ENCODE results near the gene RFTN1. TPM values are rescaled to one million over a fixed set of nuclear protein-coding genes. Genes with fewer than 3 reads are reported as not detected.

Gene RFTN1
- total RNA-seq, 1 donor from 2014 or later = 54.9 TPM

DNA sequence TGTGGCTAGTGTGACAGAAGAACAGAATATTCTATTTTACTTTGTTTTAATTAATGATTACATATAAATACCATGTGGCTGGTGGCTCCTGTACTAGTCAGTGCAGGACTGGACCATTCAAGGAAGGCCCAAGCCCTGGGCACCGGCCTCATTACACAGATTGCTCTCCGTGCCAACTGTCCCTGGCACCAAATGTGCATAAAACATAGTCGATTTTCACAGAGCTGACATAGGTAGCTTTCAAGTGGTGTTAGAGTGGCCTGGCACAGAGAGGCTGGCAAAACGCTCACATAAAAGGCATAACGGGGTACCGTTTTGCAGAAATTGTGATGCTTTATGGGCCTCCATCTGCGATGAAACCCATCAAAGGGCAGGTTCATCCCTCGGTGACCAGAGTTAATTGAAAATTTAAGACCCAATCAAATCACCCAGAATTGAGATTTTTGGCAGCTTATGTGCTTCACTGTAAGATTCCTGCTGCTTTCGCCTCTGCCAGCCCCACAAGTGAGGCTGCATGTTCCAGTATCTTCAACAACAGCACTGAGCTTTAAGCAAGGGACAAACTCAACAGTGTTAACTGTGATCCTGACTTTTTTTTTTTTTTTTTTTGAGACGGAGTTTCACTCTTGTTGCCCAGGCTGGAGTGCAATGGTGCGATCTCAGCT is 25.9 kb downstream of the RFTN1 start:
- DNase-seq (ENCODE audit: low spot score) = no peak

GRCh38 chr3:16486951-16487480 is 26.5 kb downstream of the RFTN1 start:
- DNase-seq (ENCODE audit: low spot score) = no peak

DNA sequence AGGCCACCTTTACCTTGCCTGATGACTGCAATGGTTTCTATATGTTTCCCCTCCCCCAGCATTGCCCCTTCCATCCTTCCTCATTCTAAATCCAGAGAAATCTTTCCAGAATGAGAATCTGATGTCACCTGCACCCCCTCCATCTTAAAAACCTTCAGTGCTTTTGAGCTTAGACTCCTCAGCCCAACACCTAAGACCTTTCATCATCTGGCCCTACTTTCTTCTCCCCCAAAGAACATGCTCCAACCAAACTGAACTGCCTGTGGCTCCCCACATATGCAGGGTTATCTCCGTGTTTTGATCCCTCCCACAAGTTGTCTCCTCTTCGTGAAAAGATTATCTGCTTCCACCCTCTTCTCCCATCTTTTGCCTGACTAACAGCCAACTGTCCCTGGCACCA is 27.3 kb downstream of the RFTN1 start:
- no peak for DNase-seq (ENCODE audit: low spot score)

DNA sequence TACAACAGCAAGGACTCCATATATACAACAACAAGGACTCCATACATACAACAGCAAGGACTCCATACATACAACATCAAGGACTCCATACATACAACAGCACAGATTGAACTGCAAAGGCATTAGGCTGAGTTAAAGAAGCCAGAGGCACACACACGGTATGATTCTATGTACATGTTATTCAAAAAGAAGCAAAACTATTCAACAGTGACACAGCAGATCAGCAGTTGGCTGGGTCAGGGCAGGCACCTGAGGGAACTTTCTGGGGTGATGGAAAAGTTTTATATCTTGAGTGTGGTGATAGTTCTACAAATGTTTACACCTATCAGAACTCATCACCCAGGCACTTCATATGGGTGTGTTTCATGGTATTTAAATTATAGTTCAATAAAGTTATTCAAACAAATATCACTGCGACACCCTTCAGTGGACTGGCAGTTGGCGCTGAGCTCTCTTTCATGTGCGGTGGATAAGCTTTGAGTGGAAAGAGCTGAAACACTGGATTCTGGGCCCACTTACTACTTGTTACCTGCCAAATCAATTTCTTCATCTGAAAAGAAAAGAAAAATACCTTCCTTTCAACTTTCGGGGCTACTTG is 28.0 kb downstream of the RFTN1 start:
- no peak for DNase-seq (ENCODE audit: low spot score)

DNA sequence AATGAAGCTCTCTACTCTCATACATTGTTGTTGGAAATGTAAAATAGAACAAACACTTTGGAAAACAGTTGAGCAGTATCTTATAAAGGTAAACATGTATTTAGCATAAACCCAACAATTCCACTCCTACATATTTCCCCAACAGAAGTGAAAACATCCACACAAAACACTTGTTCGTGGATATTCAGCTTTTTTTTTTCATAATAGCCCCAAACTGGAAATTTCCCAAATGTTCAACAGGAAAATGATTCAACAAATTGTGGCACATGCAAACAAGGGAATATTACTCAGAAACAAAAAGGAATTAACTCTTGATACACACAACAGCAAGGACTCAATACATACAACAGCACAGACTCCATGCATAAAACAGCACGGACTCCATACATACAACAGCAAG is 28.5 kb downstream of the RFTN1 start:
- DNase-seq (ENCODE audit: low spot score) = no peak

DNA sequence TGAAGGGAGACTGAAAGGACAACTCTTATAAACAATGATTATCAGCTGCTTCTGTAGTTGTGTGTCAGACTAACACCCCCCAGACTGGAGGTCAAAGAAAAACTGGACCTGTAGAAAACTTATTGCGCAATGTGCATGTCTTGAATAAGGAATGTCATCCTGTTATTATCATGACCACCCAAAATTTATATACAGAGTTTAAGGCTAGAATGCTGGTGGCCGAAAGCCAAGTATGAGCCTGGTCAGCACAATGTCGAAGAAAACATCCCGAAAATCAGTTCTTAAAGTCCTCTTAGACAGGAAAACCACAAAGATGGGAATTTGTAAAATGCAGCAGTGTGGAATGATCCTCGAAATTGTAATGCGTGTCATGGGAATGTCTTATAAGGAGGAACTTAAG is 29.3 kb downstream of the RFTN1 start:
- DNase-seq (ENCODE audit: low spot score) = no peak

DNA sequence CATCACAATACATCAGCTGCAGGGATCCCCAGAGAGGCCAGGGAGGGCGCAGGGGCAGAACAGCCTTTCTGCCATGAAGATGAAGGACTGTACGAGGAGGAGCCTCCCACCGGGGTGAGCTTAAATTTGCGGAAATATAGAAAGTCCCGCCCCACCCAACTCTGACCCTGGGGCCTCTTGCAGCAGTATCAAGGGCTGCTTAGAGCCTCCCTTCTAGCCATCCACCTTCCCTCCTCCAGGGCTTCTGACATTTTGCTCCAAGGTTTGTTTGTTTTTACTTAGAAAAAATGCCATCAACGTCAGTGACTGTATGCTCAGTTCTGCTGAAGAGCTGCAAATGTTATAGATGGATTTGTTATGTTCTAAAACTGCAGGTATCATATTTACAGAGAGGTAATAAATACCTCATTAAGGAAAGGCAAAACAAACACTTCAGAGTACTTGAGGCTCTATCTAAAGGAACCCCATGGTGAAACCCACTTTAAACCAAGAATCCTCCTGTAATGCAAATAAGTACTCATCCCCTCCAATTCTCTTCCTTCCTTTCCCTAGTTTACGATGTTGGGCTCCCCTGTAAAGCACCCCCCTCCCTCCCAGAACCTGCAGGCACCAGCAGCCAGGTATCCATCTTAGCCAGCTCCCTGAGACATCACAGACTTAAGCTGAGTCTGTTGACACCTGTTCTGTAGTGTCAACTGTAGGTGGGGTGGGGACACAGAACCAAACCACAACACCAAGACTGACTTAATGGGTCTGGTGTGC is 30.5 kb downstream of the RFTN1 start:
- DNase-seq (ENCODE audit: low spot score) = no peak

DNA sequence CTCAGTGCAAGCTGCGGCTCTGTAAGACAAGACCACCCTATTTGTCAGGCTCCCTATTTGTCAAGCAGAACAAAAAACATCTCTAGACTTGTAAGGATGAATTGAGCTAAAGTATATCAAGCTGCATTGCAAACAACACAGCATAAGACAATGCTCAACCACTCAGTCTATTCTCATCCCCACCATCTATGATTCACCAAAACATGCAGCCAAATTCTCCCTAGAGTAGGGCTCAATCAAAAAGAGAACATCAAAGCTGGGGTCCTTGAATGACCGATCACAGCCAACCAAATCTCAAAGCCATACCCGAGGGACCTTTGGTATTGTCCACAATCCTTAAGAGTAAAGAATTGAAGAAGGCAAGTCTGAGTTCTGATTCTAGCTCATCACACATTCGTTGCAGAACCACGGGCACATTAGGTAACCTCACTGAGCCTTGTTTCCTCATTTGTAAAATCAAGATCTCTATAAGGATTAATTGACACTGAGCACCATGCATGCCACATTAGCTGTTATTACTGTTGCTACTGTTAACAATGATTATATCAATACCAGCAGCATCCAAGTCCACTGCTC is 31.2 kb downstream of the RFTN1 start:
- no peak for DNase-seq (ENCODE audit: low spot score)

GRCh38 chr3:16481546-16481897 is 32.0 kb downstream of the RFTN1 start:
- DNase-seq (ENCODE audit: low spot score) = no peak

GRCh38 chr3:16480861-16481545 is 32.5 kb downstream of the RFTN1 start:
- no peak for DNase-seq (ENCODE audit: low spot score)

DNA sequence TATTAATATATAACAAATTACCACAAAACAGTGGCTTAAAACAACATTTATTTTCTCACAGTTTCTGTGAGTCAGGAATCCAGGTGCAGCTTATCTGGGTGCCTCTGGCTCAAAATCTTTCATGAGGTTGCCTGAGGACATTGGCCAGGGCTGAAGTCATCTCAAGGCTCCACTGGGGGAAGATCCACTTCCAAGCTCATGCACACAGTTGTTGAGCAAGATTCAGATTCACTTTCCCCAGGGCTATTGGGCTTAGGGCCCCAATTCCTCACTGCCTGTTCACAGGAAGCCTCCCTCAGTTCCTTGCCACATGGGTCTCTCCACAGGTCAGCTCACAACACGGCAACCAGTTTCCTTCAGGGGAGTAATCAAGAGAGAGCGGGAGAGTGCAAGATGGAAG is 35.0 kb downstream of the RFTN1 start:
- no peak for DNase-seq (ENCODE audit: low spot score)

DNA sequence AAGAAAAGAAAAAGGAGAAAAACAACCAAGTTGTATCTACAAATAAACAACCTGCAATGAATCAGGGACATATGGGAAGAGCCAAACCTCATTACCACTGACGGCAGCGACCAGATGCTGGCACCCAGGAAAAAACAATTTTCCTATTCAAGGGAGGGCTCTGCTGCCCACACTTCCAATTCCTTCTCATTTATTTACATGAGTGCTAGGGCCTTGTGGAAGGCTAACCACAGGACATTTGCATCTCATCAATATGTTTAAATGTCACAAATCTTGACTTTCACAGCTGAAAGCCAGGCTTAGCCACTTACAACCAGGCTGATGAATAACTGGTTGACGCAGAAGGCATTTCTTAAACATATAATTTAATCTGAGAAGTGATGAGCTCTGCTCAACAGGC is 36.0 kb downstream of the RFTN1 start:
- DNase-seq (ENCODE audit: low spot score) = no peak

DNA sequence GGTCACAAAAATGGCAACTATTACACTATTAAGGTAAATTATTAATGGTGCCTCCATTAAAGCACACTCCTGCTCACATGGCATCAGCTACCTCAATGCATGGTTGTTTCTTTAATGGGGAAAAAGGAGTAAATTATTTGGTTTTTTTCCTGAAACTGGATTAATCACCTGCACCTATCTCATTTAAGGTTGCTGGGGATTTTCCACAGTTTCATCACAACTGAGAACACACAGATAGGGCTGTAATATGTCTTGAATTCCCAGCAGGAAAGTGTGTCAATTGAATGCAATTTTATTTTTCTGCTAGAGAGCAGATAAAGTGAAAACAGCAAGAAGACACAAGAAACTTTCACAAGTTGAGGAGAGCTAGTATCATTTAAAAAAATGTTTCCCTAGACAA is 36.4 kb downstream of the RFTN1 start:
- DNase-seq (ENCODE audit: low spot score) = no peak

GRCh38 chr3:16476636-16477035 is 36.9 kb downstream of the RFTN1 start:
- DNase-seq (ENCODE audit: low spot score) = no peak

DNA sequence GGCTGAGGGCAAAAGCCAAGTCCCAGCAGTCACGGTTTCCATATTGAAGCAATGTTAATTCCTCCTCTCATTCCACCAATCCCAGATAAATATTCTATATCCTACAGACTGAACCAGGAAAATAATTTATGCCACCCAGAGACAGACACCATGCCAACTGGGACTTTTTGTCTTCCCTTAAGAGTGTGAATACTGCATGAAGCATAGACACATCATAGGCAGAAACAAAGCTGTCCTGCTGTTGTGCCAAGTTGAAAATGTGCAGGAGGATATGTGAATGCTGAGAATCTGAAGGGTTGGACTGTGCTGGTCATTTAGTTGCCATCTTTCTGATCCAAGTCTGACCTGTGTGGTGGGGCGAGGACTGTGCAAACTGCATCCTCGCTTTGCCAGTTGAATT is 37.7 kb downstream of the RFTN1 start:
- DNase-seq (ENCODE audit: low spot score) = no peak

- no peak for DNase-seq (ENCODE audit: low spot score)
Measured at GRCh38 chr3:16474920-16475319, 38.6 kb downstream of the RFTN1 start.

- DNase-seq (ENCODE audit: low spot score) = no peak
Measured at GRCh38 chr3:16474216-16474615, 39.3 kb downstream of the RFTN1 start.

DNA sequence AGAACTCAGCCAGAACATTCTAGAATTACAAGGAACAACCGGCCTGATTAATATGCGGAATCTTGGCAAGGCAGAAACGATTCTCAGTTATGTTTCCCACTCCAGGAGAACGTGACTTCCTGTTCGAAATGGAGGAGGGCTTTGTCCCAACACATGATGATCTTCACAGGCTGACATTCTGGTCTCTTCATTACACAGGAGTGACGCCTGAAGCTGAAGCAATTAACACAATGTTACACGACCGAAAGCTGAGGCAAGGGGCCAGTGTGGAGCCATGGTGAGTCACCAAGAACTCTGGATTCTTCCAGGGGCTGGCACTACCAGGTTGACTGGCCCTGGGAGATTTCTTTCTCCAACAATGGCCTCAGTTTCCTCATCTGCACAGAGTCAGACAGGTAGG is 40.9 kb downstream of the RFTN1 start:
- no peak for DNase-seq (ENCODE audit: low spot score)

DNA sequence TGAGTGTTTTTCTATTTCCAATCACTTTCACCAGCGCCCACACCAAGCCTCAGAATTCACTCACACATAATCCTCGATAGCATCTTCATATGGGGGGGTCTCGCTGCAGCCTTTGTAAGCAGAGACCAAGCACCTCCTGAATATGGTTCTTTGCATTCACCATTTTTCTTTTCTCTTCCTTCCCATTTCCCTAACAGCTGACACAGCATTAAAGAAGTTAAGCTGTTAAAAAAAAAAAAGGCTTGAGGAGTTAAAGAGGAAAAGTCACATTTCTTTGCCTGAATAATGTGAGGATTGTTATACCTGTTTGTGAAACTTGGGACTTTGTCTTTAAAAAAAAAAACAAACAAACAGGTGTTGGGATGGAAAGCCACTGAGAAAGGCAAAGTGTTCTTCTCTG is 41.6 kb downstream of the RFTN1 start:
- no peak for DNase-seq (ENCODE audit: low spot score)

- no peak for DNase-seq (ENCODE audit: low spot score)
Measured at GRCh38 chr3:16470590-16470989, 42.9 kb downstream of the RFTN1 start.

- DNase-seq (ENCODE audit: low spot score) = no peak
Measured at GRCh38 chr3:16468336-16469098, 45.0 kb downstream of the RFTN1 start.

All from mesenteric fat pad (tissue), 1 donor.